Dendritic cell treated with granulocyte-macrophage colony-stimulating factor and Interleukin-4, amounts not matched to agents 40 ng/mL and 50 ng/mL, for 4 days (primary cell): ENCODE data around the gene OSBPL2.

ENCODE experiments used
- H3K27ac Mint-ChIP-seq: one replicate; pipeline ENCODE4 v1.8.0; 2022; ENCODE audit warnings: mild to moderate bottlenecking, mixed read lengths
- H3K27me3 Mint-ChIP-seq: one replicate; pipeline ENCODE4 v1.8.0; 2022; ENCODE audit warnings: mild to moderate bottlenecking, mixed read lengths
- H3K36me3 Mint-ChIP-seq: one replicate; pipeline ENCODE4 v1.8.0; 2022; ENCODE audit warnings: low read depth, mixed read lengths
- H3K4me1 Mint-ChIP-seq: one replicate; pipeline ENCODE4 v1.8.0; 2022; ENCODE audit warnings: low read depth, mixed read lengths
- H3K4me3 Mint-ChIP-seq: one replicate; pipeline ENCODE4 v1.8.0; 2022; ENCODE audit warnings: mild to moderate bottlenecking, moderate library complexity, mixed read lengths
- H3K9me3 Mint-ChIP-seq: one replicate; pipeline ENCODE4 v1.8.0; 2022; ENCODE audit warnings: mixed read lengths
- intact Hi-C: fragments of 100-400 bp; cut with micrococcal nuclease; formaldehyde crosslinking; loops from one replicate; pipeline ENCODE4 v1.15.0; 2022

The OSBPL2 gene

DNA sequence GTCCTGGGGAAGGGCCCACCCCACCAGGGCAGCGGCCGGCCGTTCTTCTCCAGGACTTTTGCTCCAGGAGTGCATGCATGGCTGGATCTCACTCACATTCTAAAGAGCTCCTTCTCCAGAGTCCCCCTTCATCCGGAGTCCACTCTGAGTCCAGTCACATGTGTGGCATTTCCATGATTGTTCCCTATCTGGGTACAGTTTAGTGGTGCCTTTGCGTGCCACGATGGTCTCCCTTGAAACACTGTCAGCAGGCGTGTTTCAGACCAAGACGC is 20.9 kb downstream of the OSBPL2 start:
- intact Hi-C loops = no loop called here
- H3K9me3 Mint-ChIP-seq = no peaks in the 10 kb centered on the region
- H3K27me3 Mint-ChIP-seq = no peaks in the 10 kb centered on the region
- peaks cover 97% of the 10 kb centered on the region for H3K36me3 Mint-ChIP-seq
- H3K4me3 Mint-ChIP-seq = no peak overlapping the region
- no peak overlapping the region for H3K27ac Mint-ChIP-seq
- peaks cover 2% of the 10 kb centered on the region for H3K4me1 Mint-ChIP-seq

DNA sequence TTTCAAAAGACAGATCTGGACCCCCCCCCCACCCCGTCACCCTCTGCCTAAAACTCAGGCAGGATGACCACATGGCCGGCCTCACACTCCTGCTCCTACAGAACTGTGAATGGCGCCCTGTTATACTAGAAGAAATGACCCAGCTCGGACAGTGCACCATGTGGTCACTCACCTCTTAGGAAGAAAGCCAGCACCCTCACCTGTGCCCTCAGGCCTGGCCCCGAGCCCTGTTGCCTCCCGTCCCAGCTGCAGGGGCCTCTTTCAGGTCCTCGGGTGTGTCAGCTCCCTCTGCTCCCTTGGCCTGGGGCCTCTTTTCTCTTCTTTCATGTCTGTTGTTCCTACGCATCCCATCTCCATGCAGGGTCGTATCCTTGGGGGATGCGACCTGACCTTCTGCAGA is 23.7 kb downstream of the OSBPL2 start:
- H3K27me3 Mint-ChIP-seq = no peaks in the 10 kb centered on the region
- no peak overlapping the region for H3K27ac Mint-ChIP-seq
- no peak overlapping the region for H3K4me3 Mint-ChIP-seq
- H3K9me3 Mint-ChIP-seq = no peaks in the 10 kb centered on the region
- peaks cover 100% of the 10 kb centered on the region for H3K36me3 Mint-ChIP-seq
- intact Hi-C loops = no loop called here
- H3K4me1 Mint-ChIP-seq = no peaks in the 10 kb centered on the region

DNA sequence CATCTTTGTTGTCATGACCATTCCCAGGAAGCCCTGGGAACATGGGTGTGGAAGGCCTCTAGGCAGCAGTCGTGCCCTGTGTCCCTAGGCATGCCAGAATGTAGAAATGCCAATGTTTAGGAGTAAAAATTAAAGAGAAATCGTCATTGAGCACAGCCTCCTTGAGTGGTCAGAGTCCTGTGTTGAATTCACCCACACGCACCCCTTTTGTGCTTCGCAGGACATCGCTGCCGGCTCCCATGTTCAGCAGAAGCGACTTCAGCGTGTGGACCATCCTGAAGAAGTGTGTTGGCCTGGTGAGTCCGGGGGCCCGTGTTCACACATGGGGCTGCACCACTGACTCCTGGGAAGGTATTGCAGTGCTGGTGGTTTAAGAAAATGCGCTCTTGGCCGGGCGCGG is 25.1 kb downstream of the OSBPL2 start:
- H3K4me1 Mint-ChIP-seq = no peaks in the 10 kb centered on the region
- H3K36me3 Mint-ChIP-seq = peaks cover 95% of the 10 kb centered on the region
- intact Hi-C loops = no loop called here
- no peak overlapping the region for H3K4me3 Mint-ChIP-seq
- no peaks in the 10 kb centered on the region for H3K9me3 Mint-ChIP-seq
- H3K27me3 Mint-ChIP-seq = no peaks in the 10 kb centered on the region
- H3K27ac Mint-ChIP-seq = no peak overlapping the region

DNA sequence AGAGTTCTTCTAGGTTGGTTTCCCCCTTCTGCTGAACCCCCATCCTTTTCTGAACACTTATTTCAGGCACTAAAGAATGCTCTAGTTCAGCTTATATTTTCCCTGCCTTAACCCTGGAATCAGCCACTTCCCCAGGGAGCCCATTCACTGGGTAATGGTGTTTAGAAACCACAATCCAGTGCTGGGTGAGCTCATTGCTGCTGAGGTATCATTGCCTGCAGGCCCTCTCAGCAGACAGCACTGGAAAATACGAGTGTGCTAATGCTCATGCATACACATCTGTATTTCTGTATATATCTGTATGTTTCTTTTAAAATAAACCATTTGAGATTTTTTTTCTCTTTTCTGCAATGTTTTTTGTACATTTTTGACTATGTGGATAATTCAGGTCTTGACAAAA is 27.0 kb downstream of the OSBPL2 start:
- Mint-ChIP-seq H3K27ac (no peak overlapping the region), H3K27me3 (no peaks in the 10 kb centered on the region), H3K36me3 (peaks cover 95% of the 10 kb centered on the region), H3K4me1 (no peaks in the 10 kb centered on the region), H3K4me3 (no peak overlapping the region), H3K9me3 (no peaks in the 10 kb centered on the region)
- intact Hi-C loops = no loop called here

DNA sequence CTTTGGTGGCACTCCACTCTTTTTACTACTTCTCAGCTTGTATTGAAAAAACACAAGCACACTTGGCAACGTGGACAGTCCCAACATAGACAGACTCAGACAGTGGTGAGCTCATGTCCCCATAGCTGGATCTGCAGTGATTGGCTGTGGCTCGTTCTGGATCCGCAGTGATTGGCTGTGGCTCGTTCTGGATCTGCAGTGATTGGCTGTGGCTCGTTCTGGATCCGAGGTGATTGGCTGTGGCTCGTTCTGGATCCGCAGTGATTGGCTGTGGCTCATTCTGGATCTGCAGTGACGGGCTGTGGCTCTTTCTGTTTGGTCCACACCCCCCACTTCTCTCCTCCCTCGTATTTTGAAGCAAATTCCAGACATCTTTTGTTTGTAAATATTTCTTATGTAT is 28.0 kb downstream of the OSBPL2 start:
- H3K4me3 Mint-ChIP-seq = no peak overlapping the region
- H3K27ac Mint-ChIP-seq = no peak overlapping the region
- H3K36me3 Mint-ChIP-seq = peaks cover 95% of the 10 kb centered on the region
- intact Hi-C loops = no loop called here
- no peaks in the 10 kb centered on the region for H3K27me3 Mint-ChIP-seq
- H3K9me3 Mint-ChIP-seq = no peaks in the 10 kb centered on the region
- no peaks in the 10 kb centered on the region for H3K4me1 Mint-ChIP-seq

DNA sequence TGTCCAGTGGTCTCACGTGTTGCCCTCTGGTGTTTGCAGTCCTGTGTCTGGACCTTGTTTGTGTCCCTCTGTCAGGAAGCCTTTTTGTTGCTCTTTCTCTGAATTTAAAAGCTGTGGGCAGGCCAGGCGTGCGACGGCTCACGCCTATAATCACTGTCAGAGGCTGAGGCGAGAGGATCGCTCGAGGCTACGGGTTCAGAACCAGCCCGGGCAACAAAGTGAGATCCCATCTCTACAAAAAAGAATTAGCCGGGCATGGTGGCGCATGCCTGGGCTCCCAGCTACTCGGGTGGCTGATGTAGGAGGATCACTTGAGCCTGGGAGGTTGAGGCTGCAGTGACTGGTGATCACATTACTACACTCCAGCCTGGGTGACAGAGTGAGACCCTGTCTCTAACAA is 28.5 kb downstream of the OSBPL2 start:
- Mint-ChIP-seq H3K9me3 (no peaks in the 10 kb centered on the region), H3K4me3 (no peak overlapping the region), H3K4me1 (no peaks in the 10 kb centered on the region), H3K36me3 (peaks cover 95% of the 10 kb centered on the region), H3K27me3 (no peaks in the 10 kb centered on the region), H3K27ac (no peak overlapping the region)
- intact Hi-C loops = no loop called here

DNA sequence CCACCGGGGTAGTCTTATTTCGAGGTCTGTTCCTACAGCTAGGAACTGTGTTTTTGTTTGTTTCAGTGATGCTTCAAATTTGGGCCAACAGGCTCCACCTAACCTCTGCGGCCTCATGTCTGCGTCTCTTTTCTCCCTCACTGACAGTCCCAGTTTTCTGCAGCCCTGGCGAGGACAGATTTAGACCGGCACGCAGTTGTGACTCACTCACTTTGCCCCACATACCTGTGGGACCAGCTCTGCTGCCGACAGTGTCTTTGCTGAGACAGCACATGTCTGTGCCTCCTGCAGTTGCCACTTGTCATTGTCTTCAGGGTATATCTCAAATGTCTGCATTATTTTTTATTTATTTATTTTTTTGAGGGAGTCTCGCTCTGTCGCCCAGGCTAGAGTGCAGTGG is 29.2 kb downstream of the OSBPL2 start:
- intact Hi-C loops = no loop called here
- Mint-ChIP-seq H3K4me1 (peaks cover 4% of the 10 kb centered on the region), H3K27me3 (no peaks in the 10 kb centered on the region), H3K36me3 (peaks cover 95% of the 10 kb centered on the region), H3K27ac (no peak overlapping the region), H3K4me3 (no peak overlapping the region), H3K9me3 (no peaks in the 10 kb centered on the region)

DNA sequence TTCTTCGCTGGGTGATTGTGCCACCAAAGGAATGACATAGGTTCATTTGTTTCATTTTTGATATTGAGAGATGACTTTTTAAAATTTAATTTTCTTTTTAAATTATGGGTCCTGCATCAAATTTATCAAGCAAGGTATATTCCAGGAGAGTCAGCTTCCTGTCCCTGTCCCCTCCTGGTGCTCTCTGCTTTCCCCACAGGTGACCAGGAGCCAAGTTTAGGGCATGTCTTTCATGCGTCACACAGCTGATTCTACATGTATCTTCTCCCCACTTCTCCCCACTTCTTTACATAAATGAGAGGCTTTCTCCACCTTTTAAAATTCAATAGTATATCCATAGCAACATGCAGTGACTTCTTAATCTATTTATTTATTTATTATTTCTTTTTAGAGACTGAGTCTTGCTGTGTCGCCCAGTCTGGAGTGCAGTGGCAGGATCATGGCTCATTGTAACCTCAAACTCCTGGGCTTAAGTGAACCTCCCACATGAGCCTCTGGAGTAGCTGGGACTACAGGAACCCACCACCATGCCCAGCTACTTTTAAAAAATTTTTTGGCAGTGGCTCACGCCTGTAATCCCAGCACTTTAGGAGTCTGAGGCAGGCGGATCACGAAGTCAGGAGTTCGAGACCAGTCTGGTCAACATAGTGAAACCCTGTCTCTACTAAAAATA is 30.0 kb downstream of the OSBPL2 start:
- H3K4me1 Mint-ChIP-seq = peaks cover 9% of the 10 kb centered on the region
- H3K36me3 Mint-ChIP-seq = peaks cover 95% of the 10 kb centered on the region
- H3K27me3 Mint-ChIP-seq = no peaks in the 10 kb centered on the region
- no peak overlapping the region for H3K27ac Mint-ChIP-seq
- H3K4me3 Mint-ChIP-seq = no peak overlapping the region
- no peaks in the 10 kb centered on the region for H3K9me3 Mint-ChIP-seq
- intact Hi-C loops = no loop called here

DNA sequence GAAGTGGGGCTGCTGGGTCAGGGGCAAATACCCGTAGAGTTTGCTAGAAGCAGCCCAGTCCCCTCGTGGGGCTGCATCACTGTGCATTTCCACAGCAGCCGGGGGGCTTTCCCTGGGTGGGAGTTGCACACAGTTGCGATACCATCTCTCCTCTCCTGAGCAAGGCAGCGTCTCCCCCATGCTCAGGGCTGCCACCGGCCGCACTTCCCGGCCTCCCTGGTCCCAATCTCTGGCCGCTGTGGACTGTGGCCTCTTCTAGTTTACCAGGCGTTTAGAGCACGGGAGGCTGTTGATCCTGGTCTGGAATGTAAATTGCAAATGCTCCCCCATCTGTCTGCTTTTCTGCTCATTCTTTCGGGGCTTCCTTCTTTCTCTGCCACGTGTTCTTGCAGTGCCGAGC is 31.1 kb downstream of the OSBPL2 start:
- Mint-ChIP-seq H3K4me1 (peaks cover 9% of the 10 kb centered on the region), H3K27ac (no peak overlapping the region), H3K36me3 (peaks cover 95% of the 10 kb centered on the region), H3K27me3 (no peaks in the 10 kb centered on the region), H3K9me3 (no peaks in the 10 kb centered on the region), H3K4me3 (no peak overlapping the region)
- intact Hi-C loops = no loop called here

DNA sequence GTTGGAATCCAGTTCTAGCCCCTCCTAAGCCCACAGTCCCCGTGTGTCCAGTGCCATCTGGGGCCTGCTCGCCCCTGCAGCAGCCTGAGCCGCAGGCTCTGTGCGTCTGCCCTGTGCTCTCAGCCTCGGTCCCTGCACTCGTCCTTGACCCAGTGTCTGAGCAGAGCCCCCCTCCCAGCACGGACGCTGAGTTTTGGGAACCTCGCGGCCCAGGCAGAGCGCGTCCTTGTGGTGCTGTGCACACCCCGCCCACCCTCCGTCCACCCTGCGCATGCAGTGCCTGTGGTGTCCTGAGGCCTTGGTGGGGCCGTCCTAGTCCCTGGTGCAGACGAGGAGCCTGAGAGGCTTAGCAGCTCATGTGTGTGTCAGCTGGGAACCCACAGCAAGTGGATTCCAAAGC is 31.6 kb downstream of the OSBPL2 start:
- H3K36me3 Mint-ChIP-seq = peaks cover 95% of the 10 kb centered on the region
- H3K9me3 Mint-ChIP-seq = no peaks in the 10 kb centered on the region
- H3K4me1 Mint-ChIP-seq = peaks cover 9% of the 10 kb centered on the region
- H3K27me3 Mint-ChIP-seq = no peaks in the 10 kb centered on the region
- no peak overlapping the region for H3K27ac Mint-ChIP-seq
- intact Hi-C loops = no loop called here
- H3K4me3 Mint-ChIP-seq = no peak overlapping the region

DNA sequence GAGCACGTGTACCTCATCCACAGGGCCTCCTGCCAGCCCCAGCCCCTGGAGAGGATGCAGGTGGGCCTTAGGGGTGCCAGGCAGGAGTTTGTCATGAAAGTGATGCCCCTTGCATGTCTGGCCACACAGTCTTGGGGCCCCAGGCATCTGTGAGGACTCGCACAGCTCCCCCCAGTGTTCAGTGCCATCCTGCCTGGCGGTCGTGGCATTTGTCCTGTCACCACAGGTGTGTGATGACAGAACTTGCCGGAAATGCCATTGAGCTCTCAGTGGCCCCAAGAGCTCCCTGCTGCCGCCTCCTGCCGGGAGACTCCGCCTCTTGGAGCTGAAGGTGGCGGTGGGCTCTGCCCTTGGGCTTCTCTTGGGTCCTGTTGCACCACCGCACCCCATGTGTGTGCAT is 33.9 kb downstream of the OSBPL2 start:
- H3K9me3 Mint-ChIP-seq = no peaks in the 10 kb centered on the region
- peaks cover 9% of the 10 kb centered on the region for H3K4me1 Mint-ChIP-seq
- H3K27me3 Mint-ChIP-seq = no peaks in the 10 kb centered on the region
- no peak overlapping the region for H3K4me3 Mint-ChIP-seq
- H3K36me3 Mint-ChIP-seq = peaks cover 95% of the 10 kb centered on the region
- intact Hi-C loops = no loop called here
- H3K27ac Mint-ChIP-seq = no peak overlapping the region

DNA sequence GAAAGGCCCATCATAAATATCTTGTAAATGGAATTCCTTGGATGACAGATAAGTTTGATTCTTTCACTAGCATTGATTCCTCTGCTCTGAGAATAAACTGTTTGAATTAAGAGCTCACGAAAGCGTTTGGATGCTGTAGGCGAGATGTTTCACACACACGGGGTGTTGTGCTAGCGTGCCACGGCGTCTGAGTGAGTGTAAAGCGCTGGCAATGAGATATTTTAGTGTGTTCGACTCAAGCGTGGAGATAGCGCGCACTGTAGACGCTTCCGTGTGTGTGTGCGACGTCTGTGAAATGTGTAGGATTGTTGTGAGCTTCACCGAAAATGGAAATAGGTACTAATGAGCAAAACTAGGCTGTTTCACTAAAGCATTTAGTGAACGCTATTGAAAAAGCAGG is 35.1 kb downstream of the OSBPL2 start:
- intact Hi-C loops = no loop called here
- H3K4me3 Mint-ChIP-seq = no peak overlapping the region
- H3K36me3 Mint-ChIP-seq = peaks cover 100% of the 10 kb centered on the region
- H3K9me3 Mint-ChIP-seq = no peaks in the 10 kb centered on the region
- H3K27me3 Mint-ChIP-seq = no peaks in the 10 kb centered on the region
- H3K27ac Mint-ChIP-seq = no peak overlapping the region
- peaks cover 9% of the 10 kb centered on the region for H3K4me1 Mint-ChIP-seq

DNA sequence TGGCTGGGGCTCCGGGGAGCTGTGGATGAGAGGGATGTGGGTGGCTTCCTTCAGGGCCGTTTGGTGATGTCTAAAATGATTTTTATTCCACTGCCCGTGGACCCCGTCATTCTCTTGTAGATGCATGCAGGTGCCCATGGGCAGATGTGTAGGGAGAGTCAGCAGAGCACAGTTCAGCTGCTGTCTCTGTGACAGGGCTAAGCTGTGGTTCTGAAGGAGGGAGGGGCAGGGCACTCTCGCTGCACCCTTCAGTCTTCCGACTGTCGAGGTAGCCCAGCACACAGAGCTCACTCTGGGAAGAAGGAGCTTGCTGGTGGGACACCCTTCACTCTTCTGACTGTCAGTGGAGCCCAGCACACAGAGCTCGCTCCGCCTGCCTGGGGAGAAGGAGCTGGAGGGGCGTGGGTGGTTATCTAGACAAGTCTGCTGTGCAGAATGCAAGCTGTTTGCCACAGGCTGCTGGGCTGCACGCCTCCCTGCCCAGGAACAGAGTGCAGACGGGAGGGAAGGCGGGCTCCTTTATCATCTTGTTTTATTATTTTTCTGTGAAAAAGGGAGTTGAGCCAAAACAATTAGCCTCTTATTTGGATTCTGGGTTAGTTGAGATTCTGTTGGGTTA is 36.1 kb downstream of the OSBPL2 start:
- intact Hi-C loops = no loop called here
- peak overlapping the region; percentile 13 for H3K27ac Mint-ChIP-seq
- H3K4me1 Mint-ChIP-seq = peaks cover 9% of the 10 kb centered on the region
- H3K36me3 Mint-ChIP-seq = peaks cover 100% of the 10 kb centered on the region
- no peaks in the 10 kb centered on the region for H3K27me3 Mint-ChIP-seq
- H3K4me3 Mint-ChIP-seq = no peak overlapping the region
- no peaks in the 10 kb centered on the region for H3K9me3 Mint-ChIP-seq

DNA sequence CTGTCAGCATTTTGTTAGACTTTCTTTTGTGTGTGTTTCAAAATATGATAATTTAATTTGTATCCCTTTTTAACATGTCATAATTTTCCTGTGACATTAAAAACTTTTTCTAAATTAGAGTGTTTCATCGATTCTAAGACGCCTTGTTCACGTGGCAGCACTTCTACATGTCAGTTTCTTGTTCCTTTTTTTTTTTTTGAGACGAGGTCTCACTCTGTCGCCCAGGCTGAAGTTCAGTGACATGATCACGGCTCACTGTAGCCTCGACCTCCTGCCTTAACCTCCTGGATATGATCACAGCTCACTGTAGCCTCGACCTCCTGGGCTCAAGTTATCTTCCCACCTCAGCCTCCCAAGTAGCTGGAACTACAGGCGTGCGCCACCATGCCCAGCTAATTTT is 36.9 kb downstream of the OSBPL2 start:
- intact Hi-C loops = no loop called here
- H3K27ac Mint-ChIP-seq = no peak overlapping the region

DNA sequence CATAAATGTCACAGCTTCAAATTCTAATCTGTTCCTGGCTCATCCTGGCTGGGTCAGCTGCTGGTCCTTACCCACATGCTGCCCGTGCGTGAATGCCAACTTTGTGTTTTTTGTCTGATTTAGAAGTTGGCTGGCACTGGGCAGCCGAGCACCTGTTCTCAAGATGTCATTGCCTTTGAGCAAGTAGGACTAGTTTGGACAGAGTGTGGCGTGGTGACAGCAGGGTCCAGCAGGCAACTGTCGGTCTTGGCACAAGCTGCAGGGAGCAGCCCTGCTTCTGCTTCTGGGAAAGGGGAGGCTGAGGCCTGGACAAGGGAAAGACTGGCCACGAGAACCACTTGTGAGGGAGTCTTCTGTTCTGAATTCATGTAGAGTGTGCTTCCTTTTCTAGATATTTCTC is 38.1 kb downstream of the OSBPL2 start:
- no peaks in the 10 kb centered on the region for H3K9me3 Mint-ChIP-seq
- H3K36me3 Mint-ChIP-seq = peaks cover 100% of the 10 kb centered on the region
- intact Hi-C loops = no loop called here
- H3K27ac Mint-ChIP-seq = no peak overlapping the region
- H3K27me3 Mint-ChIP-seq = no peaks in the 10 kb centered on the region
- H3K4me1 Mint-ChIP-seq = peaks cover 9% of the 10 kb centered on the region
- no peak overlapping the region for H3K4me3 Mint-ChIP-seq

More for the DNA sequence above, 36.9 kb downstream of the OSBPL2 start:
- no peaks in the 10 kb centered on the region for H3K27me3 Mint-ChIP-seq
- H3K4me1 Mint-ChIP-seq = peaks cover 9% of the 10 kb centered on the region
- H3K9me3 Mint-ChIP-seq = no peaks in the 10 kb centered on the region
- peaks cover 100% of the 10 kb centered on the region for H3K36me3 Mint-ChIP-seq
- no peak overlapping the region for H3K4me3 Mint-ChIP-seq
